ENCODE measurements around the gene JUND.

The JUND gene

GRCh38 chr19:18233224-18233825, 48.1 kb downstream of the JUND start:
- TF ChIP-seq MYC (IDR thresholded peaks at IDR 0.05; ENCODE audit: low read depth, low read length) (no peak), MAX (IDR thresholded peaks at IDR 0.05; ENCODE audit: low read depth, low read length) (peak; percentile 58), CTCF (IDR thresholded peaks at IDR 0.05; ENCODE audit: low read depth, low read length) (no peak)
- H3K4me3 ChIP-seq (ENCODE audit: low read depth, low read length), result no peak overlapping the region
- peak; percentile 69 for DNase-seq (ENCODE audit: low read depth)

- no peak for DNase-seq (ENCODE audit: low read depth)
- no peak overlapping the region for H3K4me3 ChIP-seq (ENCODE audit: low read depth, low read length)
- no peak for TF ChIP-seq POLR2A (IDR thresholded peaks at IDR 0.05; ENCODE audit: extremely low read depth, insufficient read length)
- TF ChIP-seq MAX (IDR thresholded peaks at IDR 0.05; ENCODE audit: low read depth, low read length), result no peak
- TF ChIP-seq MYC (IDR thresholded peaks at IDR 0.05; ENCODE audit: low read depth, low read length), result no peak
- TF ChIP-seq CTCF (IDR thresholded peaks at IDR 0.05; ENCODE audit: low read depth, low read length), result no peak
Observed at GRCh38 chr19:18232540-18233223, 48.7 kb downstream of the JUND start.

GRCh38 chr19:18231775-18232174, 49.6 kb downstream of the JUND start:
- no peak for TF ChIP-seq POLR2A (IDR thresholded peaks at IDR 0.05; ENCODE audit: extremely low read depth, insufficient read length)
- DNase-seq (ENCODE audit: low read depth), result peak; percentile 83
- no peak overlapping the region for H3K4me3 ChIP-seq (ENCODE audit: low read depth, low read length)

GRCh38 chr19:18230941-18231734, 50.3 kb downstream of the JUND start:
- DNase-seq (ENCODE audit: low read depth), result no peak
- TF ChIP-seq MYC (IDR thresholded peaks at IDR 0.05; ENCODE audit: low read depth, low read length), result no peak
- no peak for TF ChIP-seq MAX (IDR thresholded peaks at IDR 0.05; ENCODE audit: low read depth, low read length)
- no peak for TF ChIP-seq POLR2A (IDR thresholded peaks at IDR 0.05; ENCODE audit: extremely low read depth, insufficient read length)
- no peak for TF ChIP-seq CTCF (IDR thresholded peaks at IDR 0.05; ENCODE audit: low read depth, low read length)
- no peak overlapping the region for H3K4me3 ChIP-seq (ENCODE audit: low read depth, low read length)

- DNase-seq (ENCODE audit: low read depth), result no peak
- no peak overlapping the region for H3K4me3 ChIP-seq (ENCODE audit: low read depth, low read length)
- TF ChIP-seq CTCF (IDR thresholded peaks at IDR 0.05; ENCODE audit: low read depth, low read length) (no peak), MYC (IDR thresholded peaks at IDR 0.05; ENCODE audit: low read depth, low read length) (no peak), MAX (IDR thresholded peaks at IDR 0.05; ENCODE audit: low read depth, low read length) (no peak), POLR2A (IDR thresholded peaks at IDR 0.05; ENCODE audit: extremely low read depth, insufficient read length) (no peak)
Observed at GRCh38 chr19:18229915-18230314, 51.5 kb downstream of the JUND start.

All from NB4 (cell line).